Dermis microvascular lymphatic vessel endothelial cell (primary cell): ENCODE data around the gene APOA5. TPM values are rescaled to one million over a fixed set of nuclear protein-coding genes. Genes with fewer than 3 reads are reported as not detected.
"Not testable (repeated sequence)": the region's sequence is repeated elsewhere in the genome, so short reads cannot be mapped to it uniquely, and the experiment has no call there.

Experiments
- DNase-seq, 2 donors: peaks; one replicate each; pipeline versions ENCODE4 v3.0.0 to v3.0.0-alpha.2; 2010; ENCODE audit warnings: low read depth in 2 of 2
- total RNA-seq: library from RNA; depleted of rRNA; stranded (reverse); fragments of >200 nt; gene quantifications from 2 replicates; pipeline ENCODE4 v1.2.1, GENCODE V29; 2014

Gene APOA5
- not detected in 2 replicates for total RNA-seq

- DNase-seq = no peak
Measured at GRCh38 chr11:116791813-116792143, at the start of gene APOA5. Gene APOA5 (minus strand): TSS chr11:116791879. CDS start chr11:116791860, 19 bp downstream.

DNA sequence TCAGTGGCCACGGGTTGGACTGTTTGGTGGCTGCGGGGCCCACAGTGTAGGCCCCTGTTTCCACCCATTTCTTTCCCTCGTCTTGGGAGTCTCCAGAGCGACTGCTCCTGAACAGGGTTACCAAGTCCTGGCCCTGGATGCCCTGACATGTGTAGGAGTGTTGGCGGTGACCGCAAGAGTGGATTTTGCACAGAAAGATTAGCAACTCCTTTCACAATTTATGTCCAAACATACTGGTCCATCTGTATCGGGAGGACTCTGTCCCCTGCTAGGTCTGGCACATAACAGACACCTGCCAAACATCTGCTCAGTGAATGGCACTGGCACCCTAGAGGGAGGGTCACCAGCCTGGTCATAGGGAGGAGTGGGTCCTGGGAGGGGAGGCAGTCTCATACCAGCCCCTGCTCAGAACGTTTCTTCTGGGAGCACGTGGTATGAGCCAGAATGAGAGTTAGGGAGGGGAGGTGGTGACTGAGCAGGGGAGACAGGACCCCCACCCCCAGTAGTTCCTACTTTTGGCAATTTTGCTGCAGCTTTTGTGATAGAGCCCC lies 49.1 kb upstream of the APOA5 start:
- DNase-seq = no peak

- DNase-seq = peak in 1 of 2 donors; percentile 10
Measured at GRCh38 chr11:116840224-116840745, 48.6 kb upstream of the APOA5 start.

GRCh38 chr11:116838321-116839084 lies 46.8 kb upstream of the APOA5 start:
- DNase-seq = no peak

DNA sequence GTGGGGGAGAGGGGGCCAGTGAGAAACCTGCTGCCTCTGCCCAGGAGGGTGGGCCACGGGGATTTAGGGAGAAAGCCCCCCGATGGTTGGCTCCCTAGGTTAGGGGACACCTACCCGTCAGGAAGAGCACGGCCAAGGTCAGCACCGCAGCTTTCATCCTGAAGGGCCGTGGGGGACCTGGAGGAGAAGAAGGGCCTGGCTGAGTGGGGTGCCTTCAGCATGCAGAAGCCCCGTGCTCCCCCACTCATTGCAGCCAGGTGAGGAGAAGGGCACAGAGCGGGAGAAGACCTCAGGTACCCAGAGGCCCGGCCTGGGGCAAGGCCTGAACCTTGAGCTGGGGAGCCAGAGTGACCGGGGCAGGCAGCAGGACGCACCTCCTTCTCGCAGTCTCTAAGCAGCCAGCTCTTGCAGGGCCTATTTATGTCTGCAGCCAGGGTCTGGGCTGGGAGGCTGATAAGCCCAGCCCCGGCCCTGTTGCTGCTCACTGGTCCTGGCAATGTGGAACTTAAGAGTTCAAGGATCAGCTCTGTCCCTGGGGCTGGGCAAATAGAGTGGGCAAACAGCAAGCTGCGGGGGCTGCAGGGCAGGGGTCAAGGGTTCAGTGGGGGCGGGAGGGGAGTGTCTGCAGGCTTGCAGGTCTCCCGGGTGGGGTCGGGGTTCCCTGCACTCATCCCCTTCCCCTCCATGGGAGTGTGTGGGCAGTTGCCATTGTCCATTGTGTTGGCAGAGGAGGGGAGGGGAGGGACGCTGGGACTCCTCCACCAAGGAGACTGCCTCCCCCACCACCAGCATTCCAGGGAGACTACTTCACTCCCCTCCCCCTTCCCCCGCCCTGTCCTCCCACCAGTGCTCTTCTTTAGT lies 45.8 kb upstream of the APOA5 start, which contains the start of gene APOA1:
TSS of gene APOA1 (minus strand) at position 392 of the 861 bp plus-strand sequence. CDS start at position 157, 235 bp downstream.
- DNase-seq = no peak

- DNase-seq = no peak
Measured at GRCh38 chr11:116836632-116836991, 44.9 kb upstream of the APOA5 start.

DNA sequence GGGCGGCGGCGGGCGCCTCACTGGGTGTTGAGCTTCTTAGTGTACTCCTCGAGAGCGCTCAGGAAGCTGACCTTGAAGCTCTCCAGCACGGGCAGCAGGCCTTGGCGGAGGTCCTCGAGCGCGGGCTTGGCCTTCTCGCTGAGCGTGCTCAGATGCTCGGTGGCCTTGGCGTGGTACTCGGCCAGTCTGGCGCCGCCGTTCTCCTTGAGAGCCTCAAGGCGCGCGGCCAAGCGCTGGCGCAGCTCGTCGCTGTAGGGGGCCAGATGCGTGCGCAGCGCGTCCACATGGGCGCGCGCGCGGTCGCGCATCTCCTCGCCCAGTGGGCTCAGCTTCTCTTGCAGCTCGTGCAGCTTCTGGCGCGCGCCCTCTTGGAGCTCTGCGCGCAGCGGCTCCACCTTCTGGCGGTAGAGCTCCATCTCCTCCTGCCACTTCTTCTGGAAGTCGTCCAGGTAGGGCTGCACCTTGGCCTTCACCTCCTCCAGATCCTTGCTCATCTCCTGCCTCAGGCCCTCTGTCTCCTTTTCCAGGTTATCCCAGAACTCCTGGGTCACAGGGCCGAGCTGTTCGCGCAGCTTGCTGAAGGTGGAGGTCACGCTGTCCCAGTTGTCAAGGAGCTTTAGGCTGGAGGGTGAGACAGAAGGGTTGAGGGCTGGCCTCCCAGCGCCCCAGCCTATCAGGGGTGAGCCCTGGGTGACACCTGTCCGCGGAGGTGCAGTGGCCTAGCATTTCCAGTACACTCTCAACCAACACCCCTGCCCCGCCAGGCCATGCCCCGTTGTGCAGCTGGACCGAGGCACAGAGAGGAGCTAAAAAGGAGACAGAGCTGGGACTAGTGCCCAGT lies 44.3 kb upstream of the APOA5 start:
- DNase-seq = peak; percentile 17 to 89

GRCh38 chr11:116835042-116835772 lies 43.5 kb upstream of the APOA5 start:
- no peak for DNase-seq

DNA sequence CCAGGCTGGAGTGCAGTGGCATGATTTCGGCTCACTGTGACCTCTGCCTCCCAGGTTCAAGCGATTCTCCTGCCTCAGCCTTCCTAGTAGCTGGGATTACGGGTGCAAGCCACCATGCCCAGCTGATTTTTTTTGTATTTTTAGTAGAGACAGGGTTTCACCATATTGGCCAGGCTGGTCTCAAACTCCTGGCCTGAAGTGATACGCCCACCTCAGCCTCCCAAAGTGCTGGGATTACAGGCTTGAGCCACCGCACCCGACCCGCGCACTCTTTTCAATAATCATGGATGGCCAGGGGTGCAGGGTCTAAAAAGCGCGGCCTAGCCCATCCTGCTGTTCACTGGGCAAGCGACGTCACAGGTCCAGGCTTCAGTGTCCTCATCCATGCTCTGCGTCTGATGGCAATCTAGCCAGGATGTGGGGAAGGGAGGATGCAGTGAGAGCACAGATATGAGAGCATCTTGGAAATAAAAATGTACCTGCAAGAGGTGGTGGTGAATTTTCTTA lies 42.9 kb upstream of the APOA5 start:
- DNase-seq = not testable (repeated sequence)

GRCh38 chr11:116833816-116834534 lies 42.3 kb upstream of the APOA5 start:
- no peak for DNase-seq

- DNase-seq = no peak
Measured at GRCh38 chr11:116833491-116833815, 41.8 kb upstream of the APOA5 start.

DNA sequence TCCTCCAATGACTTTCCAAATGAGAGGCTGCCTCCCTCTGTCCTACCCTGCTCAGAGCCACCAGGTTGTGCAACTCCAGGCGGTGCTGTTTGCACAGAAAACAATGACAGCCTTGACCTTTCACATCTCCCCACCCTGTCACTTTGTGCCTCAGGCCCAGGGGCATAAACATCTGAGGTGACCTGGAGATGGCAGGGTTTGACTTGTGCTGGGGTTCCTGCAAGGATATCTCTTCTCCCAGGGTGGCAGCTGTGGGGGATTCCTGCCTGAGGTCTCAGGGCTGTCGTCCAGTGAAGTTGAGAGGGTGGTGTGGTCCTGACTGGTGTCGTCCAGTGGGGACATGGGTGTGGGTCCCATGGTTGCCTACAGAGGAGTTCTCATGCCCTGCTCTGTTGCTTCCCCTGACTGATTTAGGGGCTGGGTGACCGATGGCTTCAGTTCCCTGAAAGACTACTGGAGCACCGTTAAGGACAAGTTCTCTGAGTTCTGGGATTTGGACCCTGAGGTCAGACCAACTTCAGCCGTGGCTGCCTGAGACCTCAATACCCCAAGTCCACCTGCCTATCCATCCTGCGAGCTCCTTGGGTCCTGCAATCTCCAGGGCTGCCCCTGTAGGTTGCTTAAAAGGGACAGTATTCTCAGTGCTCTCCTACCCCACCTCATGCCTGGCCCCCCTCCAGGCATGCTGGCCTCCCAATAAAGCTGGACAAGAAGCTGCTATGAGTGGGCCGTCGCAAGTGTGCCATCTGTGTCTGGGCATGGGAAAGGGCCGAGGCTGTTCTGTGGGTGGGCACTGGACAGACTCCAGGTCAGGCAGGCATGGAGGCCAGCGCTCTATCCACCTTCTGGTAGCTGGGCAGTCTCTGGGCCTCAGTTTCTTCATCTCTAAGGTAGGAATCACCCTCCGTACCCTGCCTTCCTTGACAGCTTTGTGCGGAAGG lies 40.9 kb upstream of the APOA5 start:
- no peak for DNase-seq

DNA sequence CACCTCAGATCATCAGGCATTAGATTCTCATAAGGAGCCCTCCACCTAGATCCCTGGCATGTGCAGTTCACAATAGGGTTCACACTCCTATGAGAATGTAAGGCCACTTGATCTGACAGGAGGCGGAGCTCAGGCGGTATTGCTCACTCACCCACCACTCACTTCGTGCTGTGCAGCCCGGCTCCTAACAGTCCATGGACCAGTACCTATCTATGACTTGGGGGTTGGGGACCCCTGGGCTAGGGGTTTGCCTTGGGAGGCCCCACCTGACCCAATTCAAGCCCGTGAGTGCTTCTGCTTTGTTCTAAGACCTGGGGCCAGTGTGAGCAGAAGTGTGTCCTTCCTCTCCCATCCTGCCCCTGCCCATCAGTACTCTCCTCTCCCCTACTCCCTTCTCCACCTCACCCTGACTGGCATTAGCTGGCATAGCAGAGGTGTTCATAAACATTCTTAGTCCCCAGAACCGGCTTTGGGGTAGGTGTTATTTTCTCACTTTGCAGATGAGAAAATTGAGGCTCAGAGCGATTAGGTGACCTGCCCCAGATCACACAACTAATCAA lies 40.2 kb upstream of the APOA5 start:
- DNase-seq = no peak

GRCh38 chr11:116830184-116830912 lies 38.7 kb upstream of the APOA5 start:
- DNase-seq = no peak

- no peak for DNase-seq
Measured at GRCh38 chr11:116829525-116830183, 38.0 kb upstream of the APOA5 start, which contains the start of gene APOC3. Gene APOC3 (plus strand): TSS chr11:116829907. CDS start chr11:116830583, 676 bp downstream.

GRCh38 chr11:116828632-116829524 lies 37.2 kb upstream of the APOA5 start:
- DNase-seq = no peak
